HCT116 (cell line): ENCODE results near the gene HES5. TPM values are rescaled to one million over a fixed set of nuclear protein-coding genes. Genes with fewer than 3 reads are reported as not detected.

Experiments used
- ATAC-seq: fragments of 200-7000 bp; cut with Tn5 transposase; 2 replicates; pipeline ENCODE4 v1.9.1; 2020; ENCODE audit warnings: mild to moderate bottlenecking, moderate library complexity
- BruUV-seq: library from RNA; stranded (reverse); fragments of 400-500 nt; replicated peaks from 2 replicates; lab custom pipeline; 2021; lab: Mats Ljungman, UMichigan
- CTCF ChIA-PET: fragments of 300-600 bp; sonication (Branson Sonifier 250); formaldehyde crosslinking; loops from one replicate; lab custom pipeline; 2021; ENCODE audit warnings: antibody characterized with exemption; lab: Charles Lee
- POLR2A ChIA-PET: fragments of 300-600, 350-600 bp; sonication (Branson Sonifier 250); formaldehyde crosslinking; loops from one replicate; lab custom pipeline; 2021; ENCODE audit warnings: antibody characterized with exemption; lab: Charles Lee
- RAD21 ChIA-PET, 2 experiments: fragments of 300-600 bp; sonication (Branson Sonifier 250); formaldehyde crosslinking; loops; one replicate each; lab custom pipeline; 2023; ENCODE audit warnings: low total read pairs in 2 of 2; ENCODE audit not compliant: uncharacterized antibody in 2 of 2, unreplicated experiment in 2 of 2, low non-redundant PET in 1 of 2; lab: Charles Lee
- DNase-seq: peaks from one replicate; pipeline ENCODE4 v3.0.0-alpha.2; 2010; ENCODE audit warnings: low read depth, low spot score
- H2AFZ ChIP-seq: fragments of 200-600 bp; shearing (Covaris generic), sonication (generic); 2 replicates; pipeline ENCODE4 v1.6.1; 2017; ENCODE audit warnings: low read depth, mixed run types, mixed read lengths, antibody characterized with exemption, low read length; ENCODE audit not compliant: poor library complexity, severe bottlenecking
- H3K27ac ChIP-seq: 2 replicates; pipeline ENCODE4 v1.5.1; 2012; ENCODE audit warnings: low read depth, low read length
- H3K27me3 ChIP-seq: fragments of 200-600 bp; sonication (generic); 2 replicates; pipeline ENCODE4 v1.6.1; 2016; ENCODE audit warnings: mixed run types, low read length, mixed read lengths; ENCODE audit not compliant: insufficient read depth
- H3K36me3 ChIP-seq, 2 experiments: fragments of 200-500 bp in 1 of 2; fragments of 200-600 bp in 1 of 2; sonication (Bioruptor generic) in 1 of 2; sonication (generic) in 1 of 2; 2 replicates each; pipeline versions ENCODE4 v1.5.1 to v1.6.1; 2014 to 2016; ENCODE audit warnings: low read length in 2 of 2, inconsistent platforms in 1 of 2, mixed read lengths in 1 of 2, mixed run types in 1 of 2; ENCODE audit not compliant: insufficient read depth in 2 of 2, control insufficient read depth in 1 of 2
- H3K4me1 ChIP-seq, 2 experiments: fragments of 200-600 bp in 1 of 2; sonication (generic) in 1 of 2; 2 replicates each; pipeline versions ENCODE4 v1.5.1 to v1.6.1; 2012 to 2017; ENCODE audit warnings: low read length in 2 of 2, inconsistent platforms in 1 of 2, mild to moderate bottlenecking in 1 of 2, mixed read lengths in 1 of 2, mixed run types in 1 of 2, moderate library complexity in 1 of 2; ENCODE audit not compliant: insufficient read depth in 2 of 2, control insufficient read depth in 1 of 2
- H3K4me2 ChIP-seq: fragments of 200-600 bp; sonication (generic); 2 replicates; pipeline ENCODE4 v1.6.1; 2017; ENCODE audit warnings: mixed run types, low read length, mixed read lengths
- H3K4me3 ChIP-seq, 2 experiments: fragments of 200-600 bp in 1 of 2; sonication (generic) in 1 of 2; replicated peaks in 1 of 2; 2 replicates each; pipeline ENCODE4 v1.5.1; 2011 to 2016; ENCODE audit warnings: low read length in 2 of 2, control low read depth in 1 of 2, low read depth in 1 of 2, mild to moderate bottlenecking in 1 of 2, mixed read lengths in 1 of 2, mixed run types in 1 of 2
- H3K79me2 ChIP-seq: fragments of 200-600 bp; sonication (generic); 2 replicates; pipeline ENCODE4 v1.6.1; 2017; ENCODE audit warnings: mild to moderate bottlenecking, mixed run types, low read length, moderate library complexity, mixed read lengths; ENCODE audit not compliant: insufficient read depth
- H3K9ac ChIP-seq: fragments of 200-600 bp; sonication (generic); 2 replicates; pipeline ENCODE4 v1.6.1; 2016; ENCODE audit warnings: low read length, mixed read lengths
- H3K9me2 ChIP-seq: fragments of 200-600 bp; sonication (generic), shearing (Covaris generic); 2 replicates; pipeline ENCODE4 v1.6.1; 2017; ENCODE audit warnings: mixed run types, mild to moderate bottlenecking, moderate library complexity; ENCODE audit not compliant: insufficient read depth
- H3K9me3 ChIP-seq, 2 experiments: fragments of 200-500 bp in 1 of 2; fragments of 200-600 bp in 1 of 2; sonication (Bioruptor generic) in 1 of 2; sonication (generic) in 1 of 2; 2 replicates each; pipeline ENCODE4 v1.6.1; 2014 to 2017; ENCODE audit warnings: low read length in 2 of 2, mixed read lengths in 2 of 2, inconsistent platforms in 1 of 2, low read depth in 1 of 2, mild to moderate bottlenecking in 1 of 2, mixed run types in 1 of 2, moderate library complexity in 1 of 2; ENCODE audit not compliant: control insufficient read depth in 1 of 2, insufficient read depth in 1 of 2
- H4K20me1 ChIP-seq: fragments of 200-600 bp; sonication (generic), shearing (Covaris generic); 2 replicates; pipeline ENCODE4 v1.6.1; 2017; ENCODE audit warnings: mixed run types, mild to moderate bottlenecking, moderate library complexity; ENCODE audit not compliant: insufficient read depth
- CBX3 ChIP-seq: IDR thresholded peaks from 2 replicates; pipeline ENCODE4 v1.6.1; 2012; ENCODE audit warnings: low read depth
- EZH2 ChIP-seq: fragments of 200-600 bp; sonication (generic); IDR thresholded peaks from 2 replicates; pipeline ENCODE4 v1.6.1; 2017; ENCODE audit warnings: antibody characterized with exemption, mixed run types
- JUND ChIP-seq: IDR thresholded peaks from 2 replicates; pipeline ENCODE4 v1.6.1; 2012
- POLR2A ChIP-seq: IDR thresholded peaks from 2 replicates; pipeline ENCODE4 v1.7.0; 2011; ENCODE audit warnings: borderline replicate concordance; ENCODE audit not compliant: insufficient read depth, insufficient read length; ENCODE audit errors: extremely low read depth
- POLR2AphosphoS5 ChIP-seq: IDR thresholded peaks from 2 replicates; pipeline ENCODE4 v1.6.1; 2011; ENCODE audit warnings: mild to moderate bottlenecking, low read depth, low read length, moderate library complexity
- RAD21 ChIP-seq: IDR thresholded peaks from 2 replicates; pipeline ENCODE4 v1.6.1; 2012; ENCODE audit warnings: low read depth, mild to moderate bottlenecking
- SIN3A ChIP-seq: IDR thresholded peaks from 2 replicates; pipeline ENCODE4 v1.6.1; 2012; ENCODE audit warnings: low read depth
- SP1 ChIP-seq: IDR thresholded peaks from 2 replicates; pipeline ENCODE4 v1.6.1; 2012; ENCODE audit warnings: low read depth
- SRF ChIP-seq: IDR thresholded peaks from 2 replicates; pipeline ENCODE4 v1.6.1; 2012; ENCODE audit warnings: low read depth
- YY1 ChIP-seq: IDR thresholded peaks from 2 replicates; pipeline ENCODE4 v1.6.1; 2011; ENCODE audit warnings: low read length, low read depth, moderate library complexity, mild to moderate bottlenecking; ENCODE audit not compliant: insufficient replicate concordance; ENCODE audit errors: extremely low read depth
- ZBTB33 ChIP-seq: IDR thresholded peaks from 2 replicates; pipeline ENCODE4 v1.6.1; 2011; ENCODE audit warnings: mild to moderate bottlenecking, low read length, moderate library complexity; ENCODE audit not compliant: insufficient replicate concordance; ENCODE audit errors: extremely low read depth
- intact Hi-C: fragments of 100-400 bp; cut with micrococcal nuclease; formaldehyde crosslinking; loops from 2 replicates; pipeline ENCODE4 v1.10.0; 2022
- total RNA-seq: library from RNA; stranded (reverse); gene quantifications from one replicate; pipeline ENCODE4 v1.2.1, GENCODE V29; 2021; ENCODE audit not compliant: unreplicated experiment
- TF ChIP-seq, protein P1 (sequence below): IDR thresholded peaks from 2 replicates; pipeline ENCODE4 v1.6.1; 2012
- TF ChIP-seq, protein P2 (sequence below): IDR thresholded peaks from 2 replicates; pipeline ENCODE4 v1.6.1; 2012

HES5 gene
- total RNA-seq, 1 experiment from 2014 or later = not detected

- CTCF ChIA-PET = no interaction called here
- no peak for ATAC-seq
- Histone ChIP-seq H3K36me3 (no peaks in the 10 kb centered on the region), H3K79me2 (no peaks in the 10 kb centered on the region), H3K4me1 (no peaks in the 10 kb centered on the region), H3K27me3 (no peaks in the 10 kb centered on the region), H3K4me2 (no peak within 1 kb of the TSS), H3K9me3 (no peaks in the 10 kb centered on the region), H3K4me3 (no peak within 1 kb of the TSS), H2AFZ (no peak within 1 kb of the TSS), H3K9me2 (no peaks in the 10 kb centered on the region), H3K27ac (no peak within 1 kb of the TSS), H4K20me1 (no peaks in the 10 kb centered on the region), H3K9ac (no peak within 1 kb of the TSS)
- RAD21 ChIA-PET = no interaction called here
- intact Hi-C loops = no loop called here
- TF ChIP-seq CBX3 (no peak), ZBTB33 (no peak), SRF (no peak), POLR2A (no peak), POLR2AphosphoS5 (no peak), YY1 (no peak), EZH2 (no peak), SP1 (no peak), SIN3A (no peak), RAD21 (no peak), JUND (no peak)
- TF ChIP-seq, protein P1, sequence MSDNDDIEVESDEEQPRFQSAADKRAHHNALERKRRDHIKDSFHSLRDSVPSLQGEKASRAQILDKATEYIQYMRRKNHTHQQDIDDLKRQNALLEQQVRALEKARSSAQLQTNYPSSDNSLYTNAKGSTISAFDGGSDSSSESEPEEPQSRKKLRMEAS = no peak
- TF ChIP-seq, protein P2, sequence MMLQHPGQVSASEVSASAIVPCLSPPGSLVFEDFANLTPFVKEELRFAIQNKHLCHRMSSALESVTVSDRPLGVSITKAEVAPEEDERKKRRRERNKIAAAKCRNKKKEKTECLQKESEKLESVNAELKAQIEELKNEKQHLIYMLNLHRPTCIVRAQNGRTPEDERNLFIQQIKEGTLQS = no peak
- POLR2A ChIA-PET = no interaction called here
- no TSS peak for BruUV-seq
- no peak for DNase-seq
Observed at GRCh38 chr1:2556277-2556677, 26.2 kb upstream of the HES5 start, which contains the start of gene TNFRSF14. TSS of gene TNFRSF14 (plus strand) at chr1:2556371. CDS start at chr1:2556665, 294 bp downstream.
